ENCODE results near the gene BICC1. TPM values are rescaled to one million over a fixed set of nuclear protein-coding genes. Genes with fewer than 3 reads are reported as not detected.

BICC1 gene
- total and polyA plus RNA-seq, 2 of the 8 experiments (the other 6 are each of a cell fraction or from before 2014, with no cell fraction given), result 0.20 to 0.73 TPM

- TF ChIP-seq, protein P1, sequence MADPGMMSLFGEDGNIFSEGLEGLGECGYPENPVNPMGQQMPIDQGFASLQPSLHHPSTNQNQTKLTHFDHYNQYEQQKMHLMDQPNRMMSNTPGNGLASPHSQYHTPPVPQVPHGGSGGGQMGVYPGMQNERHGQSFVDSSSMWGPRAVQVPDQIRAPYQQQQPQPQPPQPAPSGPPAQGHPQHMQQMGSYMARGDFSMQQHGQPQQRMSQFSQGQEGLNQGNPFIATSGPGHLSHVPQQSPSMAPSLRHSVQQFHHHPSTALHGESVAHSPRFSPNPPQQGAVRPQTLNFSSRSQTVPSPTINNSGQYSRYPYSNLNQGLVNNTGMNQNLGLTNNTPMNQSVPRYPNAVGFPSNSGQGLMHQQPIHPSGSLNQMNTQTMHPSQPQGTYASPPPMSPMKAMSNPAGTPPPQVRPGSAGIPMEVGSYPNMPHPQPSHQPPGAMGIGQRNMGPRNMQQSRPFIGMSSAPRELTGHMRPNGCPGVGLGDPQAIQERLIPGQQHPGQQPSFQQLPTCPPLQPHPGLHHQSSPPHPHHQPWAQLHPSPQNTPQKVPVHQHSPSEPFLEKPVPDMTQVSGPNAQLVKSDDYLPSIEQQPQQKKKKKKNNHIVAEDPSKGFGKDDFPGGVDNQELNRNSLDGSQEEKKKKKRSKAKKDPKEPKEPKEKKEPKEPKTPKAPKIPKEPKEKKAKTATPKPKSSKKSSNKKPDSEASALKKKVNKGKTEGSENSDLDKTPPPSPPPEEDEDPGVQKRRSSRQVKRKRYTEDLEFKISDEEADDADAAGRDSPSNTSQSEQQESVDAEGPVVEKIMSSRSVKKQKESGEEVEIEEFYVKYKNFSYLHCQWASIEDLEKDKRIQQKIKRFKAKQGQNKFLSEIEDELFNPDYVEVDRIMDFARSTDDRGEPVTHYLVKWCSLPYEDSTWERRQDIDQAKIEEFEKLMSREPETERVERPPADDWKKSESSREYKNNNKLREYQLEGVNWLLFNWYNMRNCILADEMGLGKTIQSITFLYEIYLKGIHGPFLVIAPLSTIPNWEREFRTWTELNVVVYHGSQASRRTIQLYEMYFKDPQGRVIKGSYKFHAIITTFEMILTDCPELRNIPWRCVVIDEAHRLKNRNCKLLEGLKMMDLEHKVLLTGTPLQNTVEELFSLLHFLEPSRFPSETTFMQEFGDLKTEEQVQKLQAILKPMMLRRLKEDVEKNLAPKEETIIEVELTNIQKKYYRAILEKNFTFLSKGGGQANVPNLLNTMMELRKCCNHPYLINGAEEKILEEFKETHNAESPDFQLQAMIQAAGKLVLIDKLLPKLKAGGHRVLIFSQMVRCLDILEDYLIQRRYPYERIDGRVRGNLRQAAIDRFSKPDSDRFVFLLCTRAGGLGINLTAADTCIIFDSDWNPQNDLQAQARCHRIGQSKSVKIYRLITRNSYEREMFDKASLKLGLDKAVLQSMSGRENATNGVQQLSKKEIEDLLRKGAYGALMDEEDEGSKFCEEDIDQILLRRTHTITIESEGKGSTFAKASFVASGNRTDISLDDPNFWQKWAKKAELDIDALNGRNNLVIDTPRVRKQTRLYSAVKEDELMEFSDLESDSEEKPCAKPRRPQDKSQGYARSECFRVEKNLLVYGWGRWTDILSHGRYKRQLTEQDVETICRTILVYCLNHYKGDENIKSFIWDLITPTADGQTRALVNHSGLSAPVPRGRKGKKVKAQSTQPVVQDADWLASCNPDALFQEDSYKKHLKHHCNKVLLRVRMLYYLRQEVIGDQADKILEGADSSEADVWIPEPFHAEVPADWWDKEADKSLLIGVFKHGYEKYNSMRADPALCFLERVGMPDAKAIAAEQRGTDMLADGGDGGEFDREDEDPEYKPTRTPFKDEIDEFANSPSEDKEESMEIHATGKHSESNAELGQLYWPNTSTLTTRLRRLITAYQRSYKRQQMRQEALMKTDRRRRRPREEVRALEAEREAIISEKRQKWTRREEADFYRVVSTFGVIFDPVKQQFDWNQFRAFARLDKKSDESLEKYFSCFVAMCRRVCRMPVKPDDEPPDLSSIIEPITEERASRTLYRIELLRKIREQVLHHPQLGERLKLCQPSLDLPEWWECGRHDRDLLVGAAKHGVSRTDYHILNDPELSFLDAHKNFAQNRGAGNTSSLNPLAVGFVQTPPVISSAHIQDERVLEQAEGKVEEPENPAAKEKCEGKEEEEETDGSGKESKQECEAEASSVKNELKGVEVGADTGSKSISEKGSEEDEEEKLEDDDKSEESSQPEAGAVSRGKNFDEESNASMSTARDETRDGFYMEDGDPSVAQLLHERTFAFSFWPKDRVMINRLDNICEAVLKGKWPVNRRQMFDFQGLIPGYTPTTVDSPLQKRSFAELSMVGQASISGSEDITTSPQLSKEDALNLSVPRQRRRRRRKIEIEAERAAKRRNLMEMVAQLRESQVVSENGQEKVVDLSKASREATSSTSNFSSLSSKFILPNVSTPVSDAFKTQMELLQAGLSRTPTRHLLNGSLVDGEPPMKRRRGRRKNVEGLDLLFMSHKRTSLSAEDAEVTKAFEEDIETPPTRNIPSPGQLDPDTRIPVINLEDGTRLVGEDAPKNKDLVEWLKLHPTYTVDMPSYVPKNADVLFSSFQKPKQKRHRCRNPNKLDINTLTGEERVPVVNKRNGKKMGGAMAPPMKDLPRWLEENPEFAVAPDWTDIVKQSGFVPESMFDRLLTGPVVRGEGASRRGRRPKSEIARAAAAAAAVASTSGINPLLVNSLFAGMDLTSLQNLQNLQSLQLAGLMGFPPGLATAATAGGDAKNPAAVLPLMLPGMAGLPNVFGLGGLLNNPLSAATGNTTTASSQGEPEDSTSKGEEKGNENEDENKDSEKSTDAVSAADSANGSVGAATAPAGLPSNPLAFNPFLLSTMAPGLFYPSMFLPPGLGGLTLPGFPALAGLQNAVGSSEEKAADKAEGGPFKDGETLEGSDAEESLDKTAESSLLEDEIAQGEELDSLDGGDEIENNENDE (IDR thresholded peaks at IDR 0.05; ENCODE audit: insufficient replicate concordance, low read length), result no peak
- TF ChIP-seq GABPA (IDR thresholded peaks at IDR 0.05; ENCODE audit: borderline replicate concordance, insufficient read depth, low read length), result no peak
- TF ChIP-seq ASH2L (IDR thresholded peaks at IDR 0.05; ENCODE audit: low read length), result no peak
- no peak for TF ChIP-seq POLR2AphosphoS5 (IDR thresholded peaks at IDR 0.05; ENCODE audit: low read depth, low read length)
- no peak for TF ChIP-seq CREB1 (IDR thresholded peaks at IDR 0.05)
- TF ChIP-seq KDM5A (IDR thresholded peaks at IDR 0.05; ENCODE audit: low read length), result no peak
- TF ChIP-seq, protein P2, sequence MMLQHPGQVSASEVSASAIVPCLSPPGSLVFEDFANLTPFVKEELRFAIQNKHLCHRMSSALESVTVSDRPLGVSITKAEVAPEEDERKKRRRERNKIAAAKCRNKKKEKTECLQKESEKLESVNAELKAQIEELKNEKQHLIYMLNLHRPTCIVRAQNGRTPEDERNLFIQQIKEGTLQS (IDR thresholded peaks at IDR 0.05; ENCODE audit: insufficient read depth, low read depth, low read length), result no peak
- no peak for TF ChIP-seq EZH2 (IDR thresholded peaks at IDR 0.05; ENCODE audit: low read depth, low read length, severe bottlenecking)
- no peak for TF ChIP-seq BACH1 (IDR thresholded peaks at IDR 0.05; ENCODE audit: low read length)
These were observed 270.5 kb downstream of the BICC1 start (continued) for GRCh38 chr10:58782876-58783851.
